Testis (tissue), 3 donors: ENCODE results near the gene WNK2. TPM values are rescaled to one million over a fixed set of nuclear protein-coding genes. Genes with fewer than 3 reads are reported as not detected.

Experiments
- DNase-seq: peaks from one replicate; pipeline ENCODE4 v3.0.0-alpha.2; 2019
- H3K27ac ChIP-seq, 2 donors: fragments of 200-600 bp; sonication (generic); one replicate each; pipeline ENCODE4 v1.5.1; 2019
- H3K27me3 ChIP-seq: fragments of 200-600 bp; sonication (generic); one replicate; pipeline ENCODE4 v1.5.1; 2019
- H3K36me3 ChIP-seq: fragments of 200-600 bp; sonication (generic); one replicate; pipeline ENCODE4 v1.5.1; 2017; ENCODE audit warnings: low read depth; ENCODE audit errors: missing control alignments
- H3K4me1 ChIP-seq: fragments of 200-600 bp; sonication (generic); one replicate; pipeline ENCODE4 v1.5.1; 2019
- H3K4me3 ChIP-seq, 2 donors: fragments of 200-600 bp; sonication (generic); one replicate each; pipeline ENCODE4 v1.5.1; 2017 to 2019
- H3K9me3 ChIP-seq: fragments of 200-600 bp; sonication (generic); one replicate; pipeline ENCODE4 v1.5.1; 2017
- CTCF ChIP-seq, 3 experiments: fragments of 450-650 bp in 2 of 3; fragments of 200-600 bp in 1 of 3; sonication (generic) in 1 of 3; IDR thresholded peaks; one replicate each; pipeline ENCODE4 v1.5.1; 2016 to 2019; ENCODE audit warnings: antibody characterized with exemption in 3 of 3, mild to moderate bottlenecking in 2 of 3, moderate library complexity in 1 of 3
- POLR2A ChIP-seq: fragments of 450-650 bp; IDR thresholded peaks from one replicate; pipeline ENCODE4 v1.6.1; 2017; ENCODE audit warnings: antibody characterized with exemption, mild to moderate bottlenecking, moderate library complexity
- WGBS, 2 donors: methylation state at CpG; one replicate each; pipeline ENCODE4 v1.1.5; 2018; 5-methylcytosine and 5-hydroxymethylcytosine counted together
- intact Hi-C: fragments of 100-400 bp; cut with DNase I; formaldehyde crosslinking; loops from one replicate; pipeline ENCODE4 v1.15.1; 2023; ENCODE audit warnings: low total_unique reads
- polyA plus RNA-seq: library from polyadenylated mRNA; stranded (reverse); fragments of 350-450 nt; fragmentation: Illumina TruSeq; extraction: RNeasy Lipid Tissue Mini Kit (QIAGEN cat#74804); gene quantifications from one replicate; pipeline ENCODE4 v1.2.3, GENCODE V29; 2014; ENCODE audit warnings: low read depth, low replicate concordance; ENCODE audit not compliant: insufficient read depth
- total RNA-seq, 2 donors: library from RNA; depleted of rRNA; stranded (reverse); fragments of >200 nt; gene quantifications; one replicate each; pipeline ENCODE4 v1.2.3, GENCODE V29; 2016

WNK2 gene
- total and polyA plus RNA-seq, 3 donors from 2014 or later: 29.0 to 91.1 (median 50.5) TPM

DNA sequence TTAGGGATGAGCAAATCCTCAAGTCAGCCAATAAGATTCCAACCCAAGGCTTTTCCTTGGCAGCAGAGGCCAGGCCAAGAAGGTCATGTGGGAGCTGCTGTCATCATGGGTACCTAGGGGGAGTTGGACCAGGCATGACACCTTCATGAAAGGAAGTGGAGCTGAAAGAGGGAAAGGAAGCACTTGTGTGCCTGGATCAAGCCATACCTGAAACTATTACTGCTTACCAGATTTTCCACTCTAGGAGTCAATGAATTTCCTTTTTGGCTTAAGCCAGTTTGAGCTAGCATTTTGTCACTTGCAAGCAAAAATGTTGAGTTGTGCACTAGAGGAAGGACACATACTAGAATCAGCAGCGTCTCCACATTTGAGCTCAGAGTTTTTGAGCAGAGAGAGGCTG lies 14.5 kb upstream of the WNK2 start:
- no peak for DNase-seq
- Histone ChIP-seq H3K27me3 (no peaks in the 10 kb centered on the region), H3K27ac (no peak overlapping the region), H3K4me1 (peaks cover 3% of the 10 kb centered on the region), H3K9me3 (no peaks in the 10 kb centered on the region), H3K36me3 (no peaks in the 10 kb centered on the region), H3K4me3 (no peak overlapping the region)
- 100% methylated on average over 1 of the region's 1 CpG for WGBS, 2 donors
- intact Hi-C loops: no loop called here
- TF ChIP-seq POLR2A (no peak), CTCF (IDR thresholded peaks at IDR 0.05) (no peak)

DNA sequence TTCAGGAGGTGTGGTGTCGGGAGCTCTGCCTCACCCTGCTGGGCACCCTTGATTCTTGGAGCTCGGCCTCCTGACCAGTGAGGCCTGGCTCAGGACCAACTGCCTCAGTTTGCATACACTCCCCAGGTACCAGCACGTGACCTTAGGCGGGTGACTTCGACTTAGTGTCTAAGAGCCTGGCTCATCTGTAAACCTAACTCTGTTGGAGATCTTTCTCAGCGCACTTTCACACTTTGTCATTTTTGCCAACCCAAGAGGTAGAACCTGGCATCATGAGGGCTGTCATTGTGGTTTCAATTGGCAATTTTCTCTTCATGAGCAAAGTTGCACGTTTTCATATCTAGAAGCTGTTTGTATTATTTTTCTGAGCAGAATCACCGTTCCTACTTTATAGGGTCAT lies 13.4 kb upstream of the WNK2 start:
- Histone ChIP-seq H3K27me3 (no peaks in the 10 kb centered on the region), H3K9me3 (no peaks in the 10 kb centered on the region), H3K4me1 (peaks cover 3% of the 10 kb centered on the region), H3K27ac (no peak overlapping the region), H3K4me3 (no peak overlapping the region), H3K36me3 (no peaks in the 10 kb centered on the region)
- no peak for DNase-seq
- TF ChIP-seq CTCF (IDR thresholded peaks at IDR 0.05): no peak
- no peak for TF ChIP-seq POLR2A
- 83 to 91% methylated on average over 8 of the region's 8 CpGs for WGBS, 2 donors
- intact Hi-C loops: no loop called here

GRCh38 chr9:93171261-93171990 lies 12.5 kb upstream of the WNK2 start:
- Histone ChIP-seq H3K27ac (no peak overlapping the region), H3K27me3 (no peaks in the 10 kb centered on the region), H3K4me1 (peaks cover 3% of the 10 kb centered on the region), H3K4me3 (no peak overlapping the region), H3K9me3 (no peaks in the 10 kb centered on the region), H3K36me3 (no peaks in the 10 kb centered on the region)
- no peak for TF ChIP-seq CTCF (IDR thresholded peaks at IDR 0.05)
- no peak for TF ChIP-seq POLR2A
- DNase-seq: no peak
- 89 to 95% methylated on average over 8 of the region's 8 CpGs for WGBS, 2 donors
- intact Hi-C loops: no loop called here

- no peaks in the 10 kb centered on the region for H3K36me3 ChIP-seq
- intact Hi-C loops: no loop called here
- no peak for DNase-seq
- H3K27me3 ChIP-seq: no peaks in the 10 kb centered on the region
- H3K4me3 ChIP-seq: no peak overlapping the region
- H3K9me3 ChIP-seq: no peaks in the 10 kb centered on the region
- WGBS, 2 donors: 83 to 90% methylated on average over 20 of the region's 20 CpGs
- TF ChIP-seq CTCF (IDR thresholded peaks at IDR 0.05) (no peak), POLR2A (no peak)
- H3K4me1 ChIP-seq: peaks cover 3% of the 10 kb centered on the region
- no peak overlapping the region for H3K27ac ChIP-seq
Measured at GRCh38 chr9:93172666-93173364, 11.1 kb upstream of the WNK2 start.
